OCI-LY7 (cell line): ENCODE data around the gene PPIG. TPM values are rescaled to one million over a fixed set of nuclear protein-coding genes. Genes with fewer than 3 reads are reported as not detected.

Experiments used
- BruUV-seq: library from RNA; stranded (reverse); fragments of 400-500 nt; replicated peaks from 2 replicates; lab custom pipeline; 2021; lab: Mats Ljungman, UMichigan
- CTCF ChIA-PET: fragments of 300-600 bp; sonication (Branson Sonifier 250); formaldehyde crosslinking; loops from one replicate; lab custom pipeline; 2022; ENCODE audit warnings: antibody characterized with exemption; ENCODE audit not compliant: unreplicated experiment; lab: Charles Lee
- POLR2A ChIA-PET: fragments of 300-600 bp; sonication (Branson Sonifier 250); formaldehyde crosslinking; loops from one replicate; lab custom pipeline; 2022; ENCODE audit warnings: antibody characterized with exemption; lab: Charles Lee
- DNase-seq: peaks from one replicate; pipeline ENCODE4 v3.0.0-alpha.2; 2015; ENCODE audit warnings: low spot score
- H2AFZ ChIP-seq: fragments of 200-600 bp; sonication (generic), shearing (Covaris generic); 2 replicates; pipeline ENCODE4 v1.6.1; 2014; ENCODE audit warnings: mild to moderate bottlenecking, antibody characterized with exemption, low read length, moderate library complexity
- H3K27ac ChIP-seq: fragments of 200-600 bp; sonication (generic); 2 replicates; pipeline ENCODE4 v1.5.1; 2014; ENCODE audit warnings: mixed run types, low read depth, mild to moderate bottlenecking, moderate library complexity, low read length, inconsistent platforms; ENCODE audit not compliant: poor library complexity, severe bottlenecking
- H3K36me3 ChIP-seq: fragments of 200-600 bp; sonication (generic); 2 replicates; pipeline ENCODE4 v1.6.1; 2014; ENCODE audit warnings: mild to moderate bottlenecking, antibody characterized with exemption, low read length, moderate library complexity, mixed read lengths; ENCODE audit not compliant: insufficient read depth
- H3K4me1 ChIP-seq: fragments of 200-600 bp; sonication (generic); 2 replicates; pipeline ENCODE4 v1.5.1; 2014; ENCODE audit warnings: mild to moderate bottlenecking, low read length; ENCODE audit not compliant: insufficient read depth, poor library complexity, severe bottlenecking
- H3K4me2 ChIP-seq: fragments of 200-600 bp; sonication (generic); 2 replicates; pipeline ENCODE4 v1.6.1; 2014; ENCODE audit warnings: mild to moderate bottlenecking, low read length
- H3K4me3 ChIP-seq: fragments of 200-600 bp; sonication (generic); 2 replicates; pipeline ENCODE4 v1.5.1; 2014; ENCODE audit warnings: mild to moderate bottlenecking, low read depth, low read length; ENCODE audit not compliant: poor library complexity, severe bottlenecking
- H3K79me2 ChIP-seq: fragments of 200-600 bp; sonication (generic); 2 replicates; pipeline ENCODE4 v1.6.1; 2016; ENCODE audit warnings: low read depth, mild to moderate bottlenecking, low read length, moderate library complexity, mixed read lengths; ENCODE audit not compliant: insufficient read depth
- H3K9me2 ChIP-seq: fragments of 200-600 bp; sonication (generic); 2 replicates; pipeline ENCODE4 v1.6.1; 2016; ENCODE audit warnings: mild to moderate bottlenecking, low read length, mixed read lengths; ENCODE audit not compliant: insufficient read depth
- H3K9me3 ChIP-seq: fragments of 200-600 bp; sonication (generic); 2 replicates; pipeline ENCODE4 v1.6.1; 2014; ENCODE audit warnings: mild to moderate bottlenecking, mixed run types, low read length, mixed read lengths
- H4K20me1 ChIP-seq: fragments of 200-600 bp; sonication (generic); 2 replicates; pipeline ENCODE4 v1.6.1; 2014; ENCODE audit warnings: mild to moderate bottlenecking, antibody characterized with exemption, low read length, moderate library complexity, mixed read lengths; ENCODE audit not compliant: insufficient read depth
- EZH2phosphoT487 ChIP-seq: fragments of 200-600 bp; sonication (generic); IDR thresholded peaks from 2 replicates; pipeline ENCODE4 v1.6.1; 2018; ENCODE audit warnings: low read depth, borderline replicate concordance, mild to moderate bottlenecking, mixed run types, antibody characterized with exemption, low read length, moderate library complexity, mixed read lengths
- intact Hi-C: fragments of 100-400 bp; cut with micrococcal nuclease; formaldehyde crosslinking; loops from one replicate; pipeline ENCODE4 v1.10.0; 2022; ENCODE audit not compliant: unreplicated experiment
- total RNA-seq, 2 experiments: library from RNA; depleted of rRNA in 1 of 2; stranded (reverse); fragments of >200 nt in 1 of 2; shearing (Covaris generic) in 1 of 2; gene quantifications; 2 replicates each; pipeline ENCODE4 v1.2.3, GENCODE V29; 2014 to 2022
- TF ChIP-seq, protein P1 (sequence below): fragments of 200-600 bp; sonication (generic); conservative IDR thresholded peaks from 2 replicates; pipeline ENCODE4 v1.5.1; 2014; ENCODE audit warnings: mild to moderate bottlenecking, antibody characterized with exemption, low read length, moderate library complexity, mixed read lengths

Gene PPIG
- total RNA-seq, 2 experiments from 2014 or later: 33.5 to 65.7 TPM

DNA sequence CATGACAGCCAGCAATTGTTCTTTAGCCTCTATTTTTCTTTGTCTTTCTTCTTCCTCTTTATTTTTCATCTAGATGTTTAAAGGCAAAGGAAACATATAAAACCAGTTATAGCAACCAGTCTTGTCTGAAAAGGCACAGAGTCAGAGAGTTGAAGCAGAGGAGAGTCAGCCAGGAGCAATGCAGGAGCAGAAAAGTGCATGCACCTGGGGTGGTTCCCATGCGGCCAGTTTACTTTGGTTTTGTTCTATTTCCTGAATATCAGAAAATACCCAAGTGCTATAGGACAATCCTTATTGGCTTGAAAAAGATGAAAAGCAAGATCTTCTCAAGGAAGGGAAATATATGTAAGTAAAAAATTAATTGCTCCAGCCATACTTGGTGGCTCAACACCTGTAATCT, 65.1 kb downstream of the PPIG start:
- Histone ChIP-seq H3K36me3 (no peaks in the 10 kb centered on the region), H3K27ac (no peak overlapping the region), H2AFZ (no peak overlapping the region), H3K4me2 (no peak overlapping the region), H4K20me1 (no peaks in the 10 kb centered on the region), H3K79me2 (no peaks in the 10 kb centered on the region), H3K9me2 (no peaks in the 10 kb centered on the region), H3K4me3 (no peak overlapping the region), H3K4me1 (no peaks in the 10 kb centered on the region), H3K9me3 (no peaks in the 10 kb centered on the region)
- no peak for DNase-seq
- ChIA-PET POLR2A (interaction anchor here (0.7 kb wide), 1 partner anchor 14 kb away, joined by 3 read pairs; no protein-coding TSS in a partner anchor), CTCF (no interaction called here)
- TF ChIP-seq EZH2phosphoT487: no peak
- TF ChIP-seq, protein P1, sequence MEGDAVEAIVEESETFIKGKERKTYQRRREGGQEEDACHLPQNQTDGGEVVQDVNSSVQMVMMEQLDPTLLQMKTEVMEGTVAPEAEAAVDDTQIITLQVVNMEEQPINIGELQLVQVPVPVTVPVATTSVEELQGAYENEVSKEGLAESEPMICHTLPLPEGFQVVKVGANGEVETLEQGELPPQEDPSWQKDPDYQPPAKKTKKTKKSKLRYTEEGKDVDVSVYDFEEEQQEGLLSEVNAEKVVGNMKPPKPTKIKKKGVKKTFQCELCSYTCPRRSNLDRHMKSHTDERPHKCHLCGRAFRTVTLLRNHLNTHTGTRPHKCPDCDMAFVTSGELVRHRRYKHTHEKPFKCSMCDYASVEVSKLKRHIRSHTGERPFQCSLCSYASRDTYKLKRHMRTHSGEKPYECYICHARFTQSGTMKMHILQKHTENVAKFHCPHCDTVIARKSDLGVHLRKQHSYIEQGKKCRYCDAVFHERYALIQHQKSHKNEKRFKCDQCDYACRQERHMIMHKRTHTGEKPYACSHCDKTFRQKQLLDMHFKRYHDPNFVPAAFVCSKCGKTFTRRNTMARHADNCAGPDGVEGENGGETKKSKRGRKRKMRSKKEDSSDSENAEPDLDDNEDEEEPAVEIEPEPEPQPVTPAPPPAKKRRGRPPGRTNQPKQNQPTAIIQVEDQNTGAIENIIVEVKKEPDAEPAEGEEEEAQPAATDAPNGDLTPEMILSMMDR: no peak
- intact Hi-C loops: no loop called here
- BruUV-seq: no TSS peak

DNA sequence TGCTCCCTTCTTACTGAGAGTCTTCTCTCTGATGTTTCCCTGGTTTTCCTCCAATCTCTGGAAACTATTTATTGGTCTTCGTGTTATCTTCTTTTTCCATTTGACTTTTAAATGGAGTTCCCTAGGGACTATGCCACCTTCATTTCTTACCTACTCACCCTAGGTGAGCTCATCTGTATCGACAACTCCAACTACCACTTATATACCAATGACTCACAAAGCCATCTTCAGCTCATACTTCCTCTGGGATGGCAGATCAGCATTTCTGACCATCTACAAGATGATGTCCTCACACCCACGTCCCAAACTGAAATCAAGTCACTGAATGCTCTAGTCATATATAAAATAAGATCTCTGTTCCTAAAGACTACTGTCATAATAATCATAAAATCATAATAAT, 69.5 kb downstream of the PPIG start:
- no peak overlapping the region for H3K4me3 ChIP-seq
- no peak for TF ChIP-seq EZH2phosphoT487
- TF ChIP-seq, protein P1: no peak
- ChIA-PET POLR2A (interaction anchor here (0.5 to 1.4 kb wide), 3 partner anchors 10 to 68 kb away, joined by 3 read pairs; no protein-coding TSS in a partner anchor), CTCF (no interaction called here)
- no peaks in the 10 kb centered on the region for H3K9me2 ChIP-seq
- H3K4me2 ChIP-seq: no peak overlapping the region
- intact Hi-C loops: no loop called here
- H3K36me3 ChIP-seq: no peaks in the 10 kb centered on the region
- H3K27ac ChIP-seq: no peak overlapping the region
- no TSS peak for BruUV-seq
- H3K79me2 ChIP-seq: no peaks in the 10 kb centered on the region
- H4K20me1 ChIP-seq: no peaks in the 10 kb centered on the region
- no peaks in the 10 kb centered on the region for H3K9me3 ChIP-seq
- no peaks in the 10 kb centered on the region for H3K4me1 ChIP-seq
- DNase-seq: no peak
- no peak overlapping the region for H2AFZ ChIP-seq

- Histone ChIP-seq H3K4me3 (no peak overlapping the region), H3K4me1 (peaks cover 11% of the 10 kb centered on the region), H3K9me3 (no peaks in the 10 kb centered on the region), H2AFZ (no peak overlapping the region), H3K9me2 (no peaks in the 10 kb centered on the region), H3K36me3 (no peaks in the 10 kb centered on the region), H3K27ac (no peak overlapping the region), H4K20me1 (no peaks in the 10 kb centered on the region), H3K79me2 (no peaks in the 10 kb centered on the region), H3K4me2 (no peak overlapping the region)
- ChIA-PET CTCF (no interaction called here), POLR2A (interaction anchor here (0.7 to 1.0 kb wide), 2 partner anchors 12 to 19 kb away, joined by 3 to 6 read pairs; no protein-coding TSS in a partner anchor)
- TF ChIP-seq, protein P1: no peak
- TF ChIP-seq EZH2phosphoT487: no peak
- DNase-seq: no peak
- BruUV-seq: no TSS peak
- intact Hi-C loops: no loop called here
Measured at GRCh38 chr2:169656164-169656563, 72.0 kb downstream of the PPIG start.
